Stimulated activated CD4-positive, alpha-beta T cell treated with anti-CD3 and anti-CD28 coated beads, Interleukin-4, amount 100 ng/mL, for 24 hours (primary cell): ENCODE measurements around the gene SPTA1.

Experiments
- DNase-seq: peaks from one replicate; pipeline ENCODE4 v3.0.0-alpha.2; 2020

Gene SPTA1

DNA sequence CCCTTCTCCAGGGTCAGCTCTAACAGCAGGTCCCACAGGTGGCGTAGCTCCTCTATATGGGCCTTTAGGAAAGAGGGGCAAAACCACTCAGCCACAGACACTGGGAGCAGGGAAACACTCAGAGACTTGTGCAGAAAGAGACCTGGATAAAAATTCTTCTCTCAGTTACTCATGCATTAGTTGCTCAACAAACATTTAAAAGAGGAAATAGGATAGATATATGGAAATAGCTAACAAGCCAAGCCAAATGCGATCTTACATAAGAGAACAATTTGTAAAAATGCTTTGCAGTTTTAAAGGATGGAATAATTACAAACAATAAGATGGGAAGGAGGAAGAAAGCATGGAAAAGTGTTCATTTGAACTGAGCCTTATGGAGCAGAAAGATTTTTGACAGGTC lies 4.9 kb downstream of the SPTA1 start:
- no peak for DNase-seq

DNA sequence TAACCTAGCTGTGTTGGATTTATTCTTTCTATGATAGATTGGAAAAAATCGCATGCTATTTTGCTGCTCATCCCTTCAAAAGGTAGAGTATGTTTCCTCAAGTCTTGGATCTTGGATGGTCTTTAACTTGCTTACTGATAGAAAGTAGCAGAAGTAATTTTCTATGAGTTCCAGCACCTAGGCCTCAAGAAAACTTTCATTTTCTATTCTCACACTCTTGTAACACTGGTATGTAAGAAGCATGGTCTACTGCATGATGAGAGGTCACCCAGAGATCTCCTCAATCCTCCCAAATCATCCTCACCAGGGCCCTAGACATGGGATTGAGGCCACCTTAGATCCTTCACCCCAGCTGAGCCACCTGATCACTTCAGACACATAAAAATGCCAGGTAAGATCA lies 7.2 kb downstream of the SPTA1 start:
- no peak for DNase-seq

GRCh38 chr1:158675563-158676323 lies 10.8 kb downstream of the SPTA1 start:
- no peak for DNase-seq

DNA sequence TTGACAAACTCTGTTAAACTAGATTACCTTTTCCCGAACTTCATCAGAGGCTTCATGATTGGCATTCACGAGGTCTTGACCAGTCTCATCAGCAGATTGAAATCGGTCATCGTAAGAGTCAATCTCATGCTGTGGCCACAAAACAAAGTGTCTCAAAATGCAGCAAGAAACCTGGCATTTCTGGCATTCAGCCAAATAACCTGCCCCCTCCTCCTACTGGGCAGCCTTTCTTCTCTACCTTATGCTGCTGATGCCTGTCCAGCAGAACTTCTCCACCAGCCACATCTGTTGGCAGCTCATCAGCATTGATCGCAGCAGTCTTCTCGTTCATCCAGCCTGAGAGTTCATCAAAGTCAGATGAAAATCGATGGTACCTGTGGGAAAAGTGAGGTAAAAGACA lies 12.2 kb downstream of the SPTA1 start:
- no peak for DNase-seq

GRCh38 chr1:158666037-158666436 lies 20.5 kb downstream of the SPTA1 start:
- DNase-seq = no peak

DNA sequence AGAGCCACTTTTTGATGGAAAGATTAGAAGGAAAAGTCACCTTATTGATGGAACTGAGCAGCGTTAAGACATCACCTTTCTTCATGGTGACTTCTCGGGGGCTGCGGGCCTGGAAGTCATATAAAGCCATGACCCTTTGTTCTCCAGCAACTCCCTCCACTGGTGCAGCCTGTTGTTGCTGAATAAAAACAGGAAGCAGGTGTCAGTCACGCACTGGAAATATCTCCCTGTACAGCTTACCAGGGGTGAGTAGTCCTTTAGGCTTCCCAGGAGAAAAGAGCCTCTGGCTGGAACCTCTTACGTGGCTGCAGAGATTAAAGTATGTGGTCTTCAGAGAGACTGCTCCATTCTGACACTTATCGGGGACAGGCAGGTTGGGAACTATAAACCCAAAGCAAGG lies 31.9 kb downstream of the SPTA1 start:
- no peak for DNase-seq

DNA sequence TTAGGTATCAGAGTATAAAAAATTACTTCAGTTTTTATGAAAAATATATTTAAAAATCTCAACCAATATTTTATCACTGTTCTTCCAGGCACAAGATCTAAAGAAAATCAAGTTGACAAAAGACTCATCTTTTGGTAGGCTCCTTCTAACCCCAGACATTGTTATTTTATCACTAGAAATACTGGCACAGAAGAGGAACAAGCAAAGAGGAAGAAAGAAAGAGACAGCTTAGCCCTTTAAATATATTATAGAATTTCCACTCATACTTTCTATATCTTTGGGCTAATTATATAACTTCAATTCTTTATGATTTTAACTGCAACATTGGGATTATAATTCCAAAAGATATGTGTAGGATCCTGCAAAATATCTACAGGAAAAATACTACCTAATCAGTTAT lies 32.4 kb downstream of the SPTA1 start:
- no peak for DNase-seq

DNA sequence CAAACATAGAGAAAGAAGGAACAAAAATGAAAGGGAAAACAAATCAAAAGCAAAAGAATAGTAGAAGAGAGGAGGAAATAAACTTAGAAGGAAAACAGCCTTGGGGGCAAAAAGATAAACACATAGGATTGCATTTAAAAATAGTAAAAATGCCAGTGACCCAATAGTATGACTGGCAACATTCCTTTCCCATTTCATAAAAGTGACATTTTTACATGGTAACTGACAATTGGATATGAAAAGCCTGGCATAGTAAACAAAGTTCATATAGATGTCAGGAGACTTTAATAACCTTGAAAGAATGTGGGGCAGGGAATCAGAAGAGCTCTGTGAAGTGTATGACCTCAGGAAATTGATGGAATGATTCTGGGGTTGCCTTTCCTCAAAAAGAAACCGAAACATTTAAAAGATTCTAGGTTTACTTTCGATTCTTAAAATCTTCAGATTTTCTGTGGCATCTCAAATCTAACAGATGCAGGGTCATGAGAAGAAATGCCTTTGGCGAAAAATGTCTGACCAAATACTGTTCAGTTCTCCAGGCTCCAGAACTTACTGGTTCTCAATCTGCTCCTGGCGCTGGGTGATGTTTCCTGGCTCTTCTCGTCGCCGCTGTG lies 33.7 kb downstream of the SPTA1 start:
- no peak for DNase-seq

DNA sequence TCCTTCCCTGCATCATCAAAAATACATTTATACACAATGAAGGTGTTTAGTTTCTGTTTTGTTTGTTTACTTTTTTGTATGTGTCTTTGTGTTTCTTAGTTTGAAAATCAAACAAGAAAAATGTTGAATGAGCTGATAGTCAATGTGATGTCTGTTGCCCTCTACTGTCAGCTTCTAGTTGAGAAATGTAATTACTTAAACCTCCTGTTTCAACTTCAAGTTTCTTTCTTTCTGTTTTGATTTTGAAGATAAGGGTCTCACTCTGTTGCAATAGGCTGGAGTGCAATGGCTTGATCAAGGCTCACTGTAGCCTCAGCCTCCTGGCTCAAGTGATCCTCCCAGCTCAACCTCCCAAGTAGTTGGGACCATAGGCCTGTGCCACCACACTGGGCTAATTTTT lies 37.5 kb downstream of the SPTA1 start:
- no peak for DNase-seq

DNA sequence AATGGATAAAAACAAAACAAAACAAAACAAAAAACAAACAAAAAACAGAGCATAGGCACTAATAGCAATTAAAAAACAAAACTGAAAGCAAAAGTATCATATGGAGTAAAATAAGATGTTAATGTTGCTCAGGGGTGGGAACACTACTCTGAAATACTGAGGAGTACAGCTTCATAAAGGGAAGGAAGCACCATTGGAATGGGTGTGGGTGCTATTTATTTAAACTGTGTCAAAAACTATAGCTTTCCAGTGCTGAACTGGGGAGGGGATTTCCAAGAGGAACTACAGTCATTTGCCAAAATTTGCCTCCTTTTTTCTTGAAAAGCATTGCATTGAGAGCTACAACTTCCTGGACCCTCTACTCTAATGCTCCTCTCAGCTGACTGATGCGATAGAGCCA lies 40.0 kb downstream of the SPTA1 start:
- DNase-seq = no peak

DNA sequence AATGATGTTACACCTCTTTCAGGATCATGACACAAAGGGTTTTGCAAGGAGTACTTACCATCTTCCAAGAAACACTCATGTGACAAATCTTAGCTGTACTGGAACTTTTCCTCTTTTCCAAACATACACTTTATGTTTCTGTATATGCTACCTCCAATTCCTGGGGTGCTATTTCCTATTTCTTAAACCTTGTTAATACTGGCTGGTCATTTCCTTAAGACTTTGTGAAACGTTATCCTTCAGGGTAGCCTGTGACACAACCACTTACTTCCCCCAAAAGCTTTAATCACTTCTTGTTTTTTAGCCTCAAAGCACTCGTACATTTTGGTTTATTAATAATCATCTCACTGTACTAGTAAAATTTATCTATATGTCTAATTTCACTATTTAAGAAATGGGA lies 42.1 kb downstream of the SPTA1 start:
- DNase-seq = no peak

DNA sequence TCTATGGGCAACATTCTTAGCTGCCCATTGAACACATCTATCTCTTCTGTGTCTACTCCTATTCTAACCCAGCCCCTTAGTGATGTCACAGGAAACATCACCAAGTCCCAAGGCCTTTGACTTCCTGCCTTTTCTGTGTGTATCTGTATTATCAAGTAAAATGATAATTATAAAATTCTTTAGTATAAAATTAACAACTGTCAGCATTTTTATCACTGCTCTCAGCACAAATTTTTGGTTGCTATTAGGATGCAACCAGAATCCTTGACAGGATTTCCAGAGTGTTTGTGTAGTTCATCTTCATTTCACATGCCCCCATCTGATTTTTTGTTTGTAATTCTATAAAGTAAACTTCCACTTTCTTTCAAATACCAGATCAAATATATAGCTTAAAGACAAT lies 47.6 kb downstream of the SPTA1 start:
- DNase-seq = no peak

- DNase-seq = no peak
Observed at GRCh38 chr1:158638146-158638545, 48.4 kb downstream of the SPTA1 start.

GRCh38 chr1:158613764-158614163 lies 72.8 kb downstream of the SPTA1 start:
- DNase-seq = no peak

GRCh38 chr1:158611916-158612315 lies 74.6 kb downstream of the SPTA1 start:
- DNase-seq = no peak

DNA sequence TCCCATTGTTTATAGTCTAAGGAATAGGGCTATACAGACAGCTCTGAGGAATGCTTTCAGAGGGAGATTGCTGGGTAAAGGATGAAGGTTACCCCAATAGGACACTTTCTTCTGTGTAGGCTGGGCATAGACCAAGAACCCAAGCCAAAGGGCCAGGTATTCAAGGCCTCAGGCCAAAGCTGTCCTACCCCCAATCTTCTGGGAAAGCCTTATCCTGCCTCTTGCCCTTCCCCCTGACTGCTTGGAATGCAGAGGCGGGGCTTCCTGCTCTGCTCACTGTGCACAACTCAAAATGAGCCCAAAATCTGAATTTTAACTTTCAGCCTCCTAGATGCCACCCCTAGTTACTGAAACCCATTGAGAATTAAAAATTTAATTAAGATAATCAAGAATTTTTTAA lies 79.2 kb downstream of the SPTA1 start:
- DNase-seq = no peak

- no peak for DNase-seq
Observed at GRCh38 chr1:158604968-158605367, 81.5 kb downstream of the SPTA1 start, which contains the start of gene OR10Z1. Gene OR10Z1, plus strand, starts transcription at chr1:158605268. Its CDS starts 1,171 bp downstream, at chr1:158606439.

DNA sequence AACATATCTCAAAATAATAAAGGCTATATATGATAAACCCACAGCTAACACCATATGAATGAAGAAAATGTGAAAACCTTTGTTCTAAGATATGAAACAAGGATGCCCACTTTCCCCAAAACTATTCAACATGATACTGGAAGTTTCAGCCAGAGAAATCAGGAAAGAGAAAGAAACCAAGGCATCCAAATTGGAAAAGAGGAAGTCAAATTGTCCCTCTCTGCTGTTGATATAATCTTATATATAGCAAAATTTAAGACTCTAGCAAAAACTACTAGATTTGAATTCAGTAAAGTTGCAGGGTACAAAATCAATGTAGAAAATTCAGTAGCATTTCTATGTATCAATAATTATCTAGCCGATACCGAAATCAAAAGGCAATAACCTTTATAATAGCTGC lies 85.8 kb downstream of the SPTA1 start:
- DNase-seq = no peak

GRCh38 chr1:158586942-158587341 lies 99.6 kb downstream of the SPTA1 start:
- no peak for DNase-seq

GRCh38 chr1:158583962-158584361 lies 102.6 kb downstream of the SPTA1 start:
- no peak for DNase-seq

DNA sequence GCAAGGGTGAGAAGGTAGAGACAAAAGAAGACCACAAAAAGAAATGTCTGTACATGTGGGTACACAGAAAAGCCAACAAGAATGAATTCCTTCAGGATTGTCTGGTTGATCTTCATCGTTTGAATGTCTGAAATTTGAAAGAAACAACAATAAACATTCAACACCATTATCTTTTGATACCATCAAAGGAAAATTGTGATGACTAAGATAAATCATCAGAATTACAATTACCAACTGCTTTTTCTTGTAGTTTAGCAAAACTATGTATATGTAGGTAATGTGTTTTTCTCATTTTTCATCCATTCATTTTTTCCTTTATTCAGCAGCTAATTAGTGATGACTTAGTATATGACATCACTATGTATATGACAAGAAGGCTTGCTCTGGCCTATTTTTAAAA lies 106.8 kb downstream of the SPTA1 start, which contains the start of gene OR10X1:
Gene OR10X1 (minus strand): TSS at position 167 of the 400 bp plus-strand sequence. CDS start 0 bp downstream, at position 167.
- DNase-seq = no peak

GRCh38 chr1:158577561-158577960 lies 109.0 kb downstream of the SPTA1 start:
- no peak for DNase-seq

- DNase-seq = no peak
Observed at GRCh38 chr1:158572226-158572625, 114.3 kb downstream of the SPTA1 start.

DNA sequence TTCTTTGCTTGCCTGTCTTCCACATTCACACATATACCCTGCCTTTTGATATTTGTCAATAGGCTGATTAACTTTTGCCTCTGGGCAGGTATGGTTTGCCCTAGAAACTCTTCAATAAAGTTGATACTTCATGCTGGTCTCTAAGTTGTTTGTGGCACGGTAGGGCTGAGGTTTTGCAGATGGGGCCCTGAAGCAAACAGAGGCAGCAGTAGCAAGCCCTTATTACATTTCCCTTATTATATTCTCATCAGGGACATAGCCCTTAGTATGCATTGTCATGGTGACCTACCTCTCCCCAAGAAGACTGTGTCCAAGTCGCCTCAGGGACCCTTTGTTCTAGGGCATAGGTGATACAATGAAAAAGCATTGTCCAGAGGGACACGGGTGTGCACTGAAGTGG lies 116.0 kb downstream of the SPTA1 start, which contains the start of gene OR6P1:
Gene OR6P1 (minus strand): TSS at position 101 of the 400 bp plus-strand sequence. CDS start 6,976 bp downstream, outside the sequence.
- no peak for DNase-seq

- no peak for DNase-seq
Observed at GRCh38 chr1:158564608-158565007, 121.9 kb downstream of the SPTA1 start.
